GM23338 (cell line): Measurements from ENCODE around the gene VPS36. TPM values are rescaled to one million over a fixed set of nuclear protein-coding genes. Genes with fewer than 3 reads are reported as not detected.

Experiments
- ATAC-seq: fragments of 200-7000 bp; cut with Tn5 transposase; 3 replicates; pipeline ENCODE4 v1.9.1; 2020
- DNase-seq: peaks from one replicate; pipeline ENCODE4 v3.0.0-alpha.2; 2015; ENCODE audit warnings: low spot score
- H2AFZ ChIP-seq: fragments of 200-600 bp; sonication (generic); 2 replicates; pipeline ENCODE4 v1.8.0; 2016; ENCODE audit warnings: antibody characterized with exemption, mild to moderate bottlenecking, moderate library complexity
- H3F3A ChIP-seq: fragments of 200-600 bp; sonication (generic); replicated peaks from 2 replicates; pipeline ENCODE4 v1.8.0; 2017; ENCODE audit warnings: antibody characterized with exemption, mixed run types, low read depth
- H3K27ac ChIP-seq: fragments of 200-600 bp; sonication (generic); 2 replicates; pipeline ENCODE4 v1.6.1; 2016; ENCODE audit warnings: low read depth
- H3K27me3 ChIP-seq: fragments of 200-600 bp; sonication (generic); 2 replicates; pipeline ENCODE4 v1.8.0; 2016; ENCODE audit warnings: mild to moderate bottlenecking, mixed run types, moderate library complexity; ENCODE audit not compliant: insufficient read depth
- H3K36me3 ChIP-seq: fragments of 200-600 bp; sonication (generic); 2 replicates; pipeline ENCODE4 v1.8.0; 2016; ENCODE audit warnings: mild to moderate bottlenecking; ENCODE audit not compliant: insufficient read depth
- H3K4me1 ChIP-seq: fragments of 200-600 bp; sonication (generic); 2 replicates; pipeline ENCODE4 v1.8.0; 2016; ENCODE audit warnings: mild to moderate bottlenecking, moderate library complexity; ENCODE audit not compliant: insufficient read depth
- H3K4me2 ChIP-seq: fragments of 200-600 bp; sonication (generic); 2 replicates; pipeline ENCODE4 v1.7.1; 2017; ENCODE audit warnings: mixed run types
- H3K4me3 ChIP-seq: fragments of 200-600 bp; sonication (generic); 2 replicates; pipeline ENCODE4 v1.6.1; 2016; ENCODE audit warnings: mixed run types
- H3K79me2 ChIP-seq: fragments of 200-600 bp; sonication (generic); replicated peaks from 2 replicates; pipeline ENCODE4 v1.8.0; 2017; ENCODE audit warnings: mild to moderate bottlenecking; ENCODE audit not compliant: insufficient read depth
- H3K9me2 ChIP-seq: fragments of 200-600 bp; sonication (generic); 2 replicates; pipeline ENCODE4 v1.8.0; 2017; ENCODE audit not compliant: insufficient read depth
- H4K20me1 ChIP-seq: fragments of 200-600 bp; sonication (generic); replicated peaks from 2 replicates; pipeline ENCODE4 v1.8.0; 2017; ENCODE audit warnings: mild to moderate bottlenecking; ENCODE audit not compliant: insufficient read depth
- H3K27ac Mint-ChIP-seq: 2 replicates; pipeline ENCODE4 v1.8.0; 2020; ENCODE audit warnings: inconsistent platforms, mild to moderate bottlenecking, moderate library complexity, mixed read lengths
- H3K27me3 Mint-ChIP-seq: 3 replicates; pipeline ENCODE4 v1.8.0; 2022; ENCODE audit warnings: low read depth, mild to moderate bottlenecking, moderate library complexity, mixed read lengths, inconsistent platforms; ENCODE audit not compliant: insufficient read depth, poor library complexity
- H3K36me3 Mint-ChIP-seq: 3 replicates; pipeline ENCODE4 v1.8.0; 2021; ENCODE audit warnings: low read depth, mild to moderate bottlenecking, inconsistent platforms, moderate library complexity, mixed read lengths
- H3K4me1 Mint-ChIP-seq: 3 replicates; pipeline ENCODE4 v1.8.0; 2020; ENCODE audit warnings: mild to moderate bottlenecking, inconsistent platforms, mixed read lengths
- H3K4me3 Mint-ChIP-seq: 3 replicates; pipeline ENCODE4 v1.8.0; 2021; ENCODE audit warnings: moderate library complexity, mild to moderate bottlenecking, inconsistent platforms, mixed read lengths
- H3K9me3 Mint-ChIP-seq: 3 replicates; pipeline ENCODE4 v1.8.0; 2020; ENCODE audit warnings: moderate library complexity, mild to moderate bottlenecking, inconsistent platforms, mixed read lengths
- EZH2phosphoT487 ChIP-seq: fragments of 200-600 bp; sonication (generic); IDR thresholded peaks from one replicate; pipeline ENCODE4 v1.8.1; 2018; ENCODE audit warnings: antibody characterized with exemption; ENCODE audit not compliant: unreplicated experiment
- JUNB ChIP-seq: IDR thresholded peaks from one replicate; pipeline ENCODE4 v1.6.1; 2016; ENCODE audit warnings: antibody characterized with exemption; ENCODE audit not compliant: unreplicated experiment
- POLR2AphosphoS5 ChIP-seq: IDR thresholded peaks from 2 replicates; pipeline ENCODE4 v1.6.1; 2016; ENCODE audit warnings: antibody characterized with exemption, low read depth
- STAT1 ChIP-seq: IDR thresholded peaks from one replicate; pipeline ENCODE4 v1.6.1; 2016; ENCODE audit warnings: antibody characterized with exemption; ENCODE audit not compliant: unreplicated experiment
- ZNF331 ChIP-seq: fragments of 250-450 bp; sonication (Bioruptor Pico); IDR thresholded peaks from 2 replicates; pipeline ENCODE4 v1.5.0; 2020; ENCODE audit warnings: low read depth, mild to moderate bottlenecking, moderate library complexity
- polyA plus RNA-seq: library from polyadenylated mRNA; unstranded; fragments of >200 nt; fragmentation: Nextera tagmentation; extraction: Ambion mirVana; gene quantifications from 2 replicates; pipeline ENCODE4 v1.2.1, GENCODE V29; 2016
- total RNA-seq: library from RNA; depleted of rRNA; stranded (reverse); fragments of >200 nt; shearing (Covaris generic); gene quantifications from 2 replicates; pipeline ENCODE4 v1.2.3, GENCODE V29; 2014
- TF ChIP-seq, protein P1 (sequence below), 2 experiments: fragments of 200-600 bp in 1 of 2; sonication (generic) in 1 of 2; conservative IDR thresholded peaks; 2 replicates each; pipeline versions ENCODE4 v1.5.1 to v1.6.1; 2016 to 2017; ENCODE audit warnings: antibody characterized with exemption in 2 of 2, low read depth in 2 of 2, mild to moderate bottlenecking in 2 of 2, moderate library complexity in 1 of 2
- TF ChIP-seq, protein P2 (sequence below): fragments of 250-450 bp; sonication (Bioruptor Pico); IDR thresholded peaks from 2 replicates; pipeline ENCODE4 v1.5.0; 2020; ENCODE audit warnings: mild to moderate bottlenecking, moderate library complexity

Gene VPS36
- total and polyA plus RNA-seq, 2 experiments from 2014 or later = 28.9 to 36.2 TPM

DNA sequence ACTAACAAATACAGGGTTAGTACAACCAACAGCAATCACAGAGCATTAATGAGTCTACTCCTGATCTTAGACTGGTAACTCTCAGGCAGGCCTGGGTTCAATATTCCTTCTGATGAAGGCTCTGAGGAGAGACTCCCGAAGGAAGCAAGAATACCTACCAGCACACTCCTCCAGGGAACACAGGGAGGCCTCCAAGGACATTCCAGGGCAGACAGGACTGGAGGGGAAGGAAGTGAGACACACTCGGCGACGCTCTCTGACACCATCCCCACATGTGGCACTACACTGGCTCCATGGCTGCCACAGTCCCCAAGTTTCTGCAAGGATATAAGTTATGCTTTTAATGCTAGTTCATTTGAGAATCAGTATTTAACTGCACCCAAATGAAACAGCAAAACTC is 64.6 kb downstream of the VPS36 start:
- Mint-ChIP-seq H3K4me1 (no peaks in the 10 kb centered on the region), H3K27me3 (no peaks in the 10 kb centered on the region), H3K27ac (no peak overlapping the region), H3K4me3 (no peak overlapping the region), H3K9me3 (no peaks in the 10 kb centered on the region), H3K36me3 (no peaks in the 10 kb centered on the region)
- no peaks in the 10 kb centered on the region for H3K4me1 ChIP-seq
- no peak overlapping the region for H3K27ac ChIP-seq
- H3K27me3 ChIP-seq = no peaks in the 10 kb centered on the region
- no peak overlapping the region for H3K4me2 ChIP-seq
- no peak overlapping the region; the same call in 1 of the 2 replicates for H2AFZ ChIP-seq
- peak; percentile 57 for ATAC-seq
- no peaks in the 10 kb centered on the region for H3K36me3 ChIP-seq
- H3F3A ChIP-seq = no peaks in the 10 kb centered on the region
- no peak for DNase-seq
- H4K20me1 ChIP-seq = no peaks in the 10 kb centered on the region
- no peak overlapping the region for H3K4me3 ChIP-seq
- H3K79me2 ChIP-seq = no peaks in the 10 kb centered on the region
- TF ChIP-seq, protein P1, sequence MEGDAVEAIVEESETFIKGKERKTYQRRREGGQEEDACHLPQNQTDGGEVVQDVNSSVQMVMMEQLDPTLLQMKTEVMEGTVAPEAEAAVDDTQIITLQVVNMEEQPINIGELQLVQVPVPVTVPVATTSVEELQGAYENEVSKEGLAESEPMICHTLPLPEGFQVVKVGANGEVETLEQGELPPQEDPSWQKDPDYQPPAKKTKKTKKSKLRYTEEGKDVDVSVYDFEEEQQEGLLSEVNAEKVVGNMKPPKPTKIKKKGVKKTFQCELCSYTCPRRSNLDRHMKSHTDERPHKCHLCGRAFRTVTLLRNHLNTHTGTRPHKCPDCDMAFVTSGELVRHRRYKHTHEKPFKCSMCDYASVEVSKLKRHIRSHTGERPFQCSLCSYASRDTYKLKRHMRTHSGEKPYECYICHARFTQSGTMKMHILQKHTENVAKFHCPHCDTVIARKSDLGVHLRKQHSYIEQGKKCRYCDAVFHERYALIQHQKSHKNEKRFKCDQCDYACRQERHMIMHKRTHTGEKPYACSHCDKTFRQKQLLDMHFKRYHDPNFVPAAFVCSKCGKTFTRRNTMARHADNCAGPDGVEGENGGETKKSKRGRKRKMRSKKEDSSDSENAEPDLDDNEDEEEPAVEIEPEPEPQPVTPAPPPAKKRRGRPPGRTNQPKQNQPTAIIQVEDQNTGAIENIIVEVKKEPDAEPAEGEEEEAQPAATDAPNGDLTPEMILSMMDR (conservative IDR thresholded peaks at IDR 0.05; ENCODE audit: low read depth in 2 of 2) = no peak
- TF ChIP-seq EZH2phosphoT487 (no peak), POLR2AphosphoS5 (no peak), STAT1 (no peak), ZNF331 (CRISPR knock-in tag) (no peak), JUNB (no peak)
- TF ChIP-seq, protein P2, sequence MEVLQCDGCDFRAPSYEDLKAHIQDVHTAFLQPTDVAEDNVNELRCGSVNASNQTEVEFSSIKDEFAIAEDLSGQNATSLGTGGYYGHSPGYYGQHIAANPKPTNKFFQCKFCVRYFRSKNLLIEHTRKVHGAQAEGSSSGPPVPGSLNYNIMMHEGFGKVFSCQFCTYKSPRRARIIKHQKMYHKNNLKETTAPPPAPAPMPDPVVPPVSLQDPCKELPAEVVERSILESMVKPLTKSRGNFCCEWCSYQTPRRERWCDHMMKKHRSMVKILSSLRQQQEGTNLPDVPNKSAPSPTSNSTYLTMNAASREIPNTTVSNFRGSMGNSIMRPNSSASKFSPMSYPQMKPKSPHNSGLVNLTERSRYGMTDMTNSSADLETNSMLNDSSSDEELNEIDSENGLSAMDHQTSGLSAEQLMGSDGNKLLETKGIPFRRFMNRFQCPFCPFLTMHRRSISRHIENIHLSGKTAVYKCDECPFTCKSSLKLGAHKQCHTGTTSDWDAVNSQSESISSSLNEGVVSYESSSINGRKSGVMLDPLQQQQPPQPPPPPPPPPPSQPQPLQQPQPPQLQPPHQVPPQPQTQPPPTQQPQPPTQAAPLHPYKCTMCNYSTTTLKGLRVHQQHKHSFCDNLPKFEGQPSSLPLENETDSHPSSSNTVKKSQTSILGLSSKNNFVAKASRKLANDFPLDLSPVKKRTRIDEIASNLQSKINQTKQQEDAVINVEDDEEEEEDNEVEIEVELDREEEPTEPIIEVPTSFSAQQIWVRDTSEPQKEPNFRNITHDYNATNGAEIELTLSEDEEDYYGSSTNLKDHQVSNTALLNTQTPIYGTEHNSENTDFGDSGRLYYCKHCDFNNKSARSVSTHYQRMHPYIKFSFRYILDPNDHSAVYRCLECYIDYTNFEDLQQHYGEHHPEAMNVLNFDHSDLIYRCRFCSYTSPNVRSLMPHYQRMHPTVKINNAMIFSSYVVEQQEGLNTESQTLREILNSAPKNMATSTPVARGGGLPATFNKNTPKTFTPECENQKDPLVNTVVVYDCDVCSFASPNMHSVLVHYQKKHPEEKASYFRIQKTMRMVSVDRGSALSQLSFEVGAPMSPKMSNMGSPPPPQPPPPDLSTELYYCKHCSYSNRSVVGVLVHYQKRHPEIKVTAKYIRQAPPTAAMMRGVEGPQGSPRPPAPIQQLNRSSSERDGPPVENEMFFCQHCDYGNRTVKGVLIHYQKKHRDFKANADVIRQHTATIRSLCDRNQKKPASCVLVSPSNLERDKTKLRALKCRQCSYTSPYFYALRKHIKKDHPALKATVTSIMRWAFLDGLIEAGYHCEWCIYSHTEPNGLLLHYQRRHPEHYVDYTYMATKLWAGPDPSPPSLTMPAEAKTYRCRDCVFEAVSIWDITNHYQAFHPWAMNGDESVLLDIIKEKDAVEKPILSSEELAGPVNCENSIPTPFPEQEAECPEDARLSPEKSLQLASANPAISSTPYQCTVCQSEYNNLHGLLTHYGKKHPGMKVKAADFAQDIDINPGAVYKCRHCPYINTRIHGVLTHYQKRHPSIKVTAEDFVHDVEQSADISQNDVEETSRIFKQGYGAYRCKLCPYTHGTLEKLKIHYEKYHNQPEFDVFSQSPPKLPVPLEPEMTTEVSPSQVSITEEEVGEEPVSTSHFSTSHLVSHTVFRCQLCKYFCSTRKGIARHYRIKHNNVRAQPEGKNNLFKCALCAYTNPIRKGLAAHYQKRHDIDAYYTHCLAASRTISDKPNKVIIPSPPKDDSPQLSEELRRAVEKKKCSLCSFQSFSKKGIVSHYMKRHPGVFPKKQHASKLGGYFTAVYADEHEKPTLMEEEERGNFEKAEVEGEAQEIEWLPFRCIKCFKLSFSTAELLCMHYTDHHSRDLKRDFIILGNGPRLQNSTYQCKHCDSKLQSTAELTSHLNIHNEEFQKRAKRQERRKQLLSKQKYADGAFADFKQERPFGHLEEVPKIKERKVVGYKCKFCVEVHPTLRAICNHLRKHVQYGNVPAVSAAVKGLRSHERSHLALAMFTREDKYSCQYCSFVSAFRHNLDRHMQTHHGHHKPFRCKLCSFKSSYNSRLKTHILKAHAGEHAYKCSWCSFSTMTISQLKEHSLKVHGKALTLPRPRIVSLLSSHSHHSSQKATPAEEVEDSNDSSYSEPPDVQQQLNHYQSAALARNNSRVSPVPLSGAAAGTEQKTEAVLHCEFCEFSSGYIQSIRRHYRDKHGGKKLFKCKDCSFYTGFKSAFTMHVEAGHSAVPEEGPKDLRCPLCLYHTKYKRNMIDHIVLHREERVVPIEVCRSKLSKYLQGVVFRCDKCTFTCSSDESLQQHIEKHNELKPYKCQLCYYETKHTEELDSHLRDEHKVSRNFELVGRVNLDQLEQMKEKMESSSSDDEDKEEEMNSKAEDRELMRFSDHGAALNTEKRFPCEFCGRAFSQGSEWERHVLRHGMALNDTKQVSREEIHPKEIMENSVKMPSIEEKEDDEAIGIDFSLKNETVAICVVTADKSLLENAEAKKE (CRISPR knock-in tag) = no peak
- H3K9me2 ChIP-seq = no peaks in the 10 kb centered on the region
